Mucosa of rectum (tissue), 2 donors: ENCODE measurements around the gene LACTB.

Experiments
- H3K27ac ChIP-seq, 2 donors: one replicate each; pipeline ENCODE4 v1.7.0; 2013; ENCODE audit warnings: inconsistent platforms in 2 of 2, low read depth in 2 of 2, low read length in 2 of 2
- H3K27me3 ChIP-seq, 2 donors: one replicate each; pipeline ENCODE4 v1.7.0; 2013; ENCODE audit warnings: low read length in 2 of 2; ENCODE audit not compliant: control insufficient read depth in 2 of 2, insufficient read depth in 2 of 2
- H3K36me3 ChIP-seq, 2 donors: one replicate each; pipeline ENCODE4 v1.7.0; 2013; ENCODE audit warnings: low read length in 2 of 2; ENCODE audit not compliant: control insufficient read depth in 2 of 2, insufficient read depth in 2 of 2
- H3K4me1 ChIP-seq, 2 donors: one replicate each; pipeline ENCODE4 v1.7.0; 2013; ENCODE audit warnings: low read length in 2 of 2, mild to moderate bottlenecking in 1 of 2; ENCODE audit not compliant: control insufficient read depth in 2 of 2, insufficient read depth in 2 of 2
- H3K4me3 ChIP-seq, 2 donors: one replicate each; pipeline ENCODE4 v1.7.0; 2013; ENCODE audit warnings: low read length in 2 of 2
- H3K9ac ChIP-seq, 2 donors: one replicate each; pipeline ENCODE4 v1.7.0; 2013; ENCODE audit warnings: low read length in 2 of 2, low read depth in 1 of 2, mild to moderate bottlenecking in 1 of 2
- H3K9me3 ChIP-seq, 2 donors: one replicate each; pipeline ENCODE4 v1.7.0; 2013; ENCODE audit warnings: low read length in 2 of 2; ENCODE audit not compliant: control insufficient read depth in 2 of 2
- donor health status: healthy.
- donor health status: Normal muscosa, but diverticular disease.

LACTB gene

DNA sequence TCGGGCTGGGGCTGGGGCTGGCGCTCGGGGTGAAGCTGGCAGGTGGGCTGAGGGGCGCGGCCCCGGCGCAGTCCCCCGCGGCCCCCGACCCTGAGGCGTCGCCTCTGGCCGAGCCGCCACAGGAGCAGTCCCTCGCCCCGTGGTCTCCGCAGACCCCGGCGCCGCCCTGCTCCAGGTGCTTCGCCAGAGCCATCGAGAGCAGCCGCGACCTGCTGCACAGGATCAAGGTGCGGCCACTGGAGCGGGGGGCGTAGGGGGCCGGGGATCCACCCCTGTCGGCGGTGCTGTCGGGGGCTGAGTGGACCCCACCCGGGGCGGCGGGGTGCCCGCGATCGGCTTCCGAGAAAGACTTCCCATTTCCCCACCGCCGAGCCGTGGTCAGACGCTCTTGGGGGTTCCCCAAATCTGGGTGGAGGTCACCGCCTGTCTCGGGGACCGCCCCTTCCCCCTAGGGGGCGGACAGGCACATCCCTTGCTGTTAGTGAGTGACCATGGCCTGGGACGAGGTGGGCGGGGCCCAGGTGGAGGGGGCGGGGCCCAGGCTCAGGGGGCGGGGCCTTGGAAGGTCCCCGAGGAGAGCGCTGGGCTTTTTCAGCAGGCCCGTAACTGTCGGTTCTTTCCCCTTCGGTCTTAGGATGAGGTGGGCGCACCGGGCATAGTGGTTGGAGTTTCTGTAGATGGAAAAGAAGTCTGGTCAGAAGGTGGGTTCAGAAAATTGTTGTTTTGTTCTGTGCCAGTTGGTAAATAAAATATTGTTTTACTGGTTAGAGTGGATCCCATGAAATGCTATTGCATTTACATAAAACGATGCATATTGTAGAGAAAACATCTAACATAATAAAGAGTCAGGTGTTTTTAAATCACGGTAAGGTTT is 578 bp downstream of the LACTB start:
- Histone ChIP-seq H3K4me3 (peak overlapping the region; percentile 80 to 81), H3K4me1 (peaks cover 0 to 3% of the 10 kb centered on the region in 2 donors), H3K9ac (peak overlapping the region; percentile 60 to 89), H3K36me3 (peaks cover 0 to 4% of the 10 kb centered on the region in 2 donors), H3K27me3 (no peaks in the 10 kb centered on the region), H3K27ac (peak overlapping the region; percentile 92 to 93), H3K9me3 (no peaks in the 10 kb centered on the region)

DNA sequence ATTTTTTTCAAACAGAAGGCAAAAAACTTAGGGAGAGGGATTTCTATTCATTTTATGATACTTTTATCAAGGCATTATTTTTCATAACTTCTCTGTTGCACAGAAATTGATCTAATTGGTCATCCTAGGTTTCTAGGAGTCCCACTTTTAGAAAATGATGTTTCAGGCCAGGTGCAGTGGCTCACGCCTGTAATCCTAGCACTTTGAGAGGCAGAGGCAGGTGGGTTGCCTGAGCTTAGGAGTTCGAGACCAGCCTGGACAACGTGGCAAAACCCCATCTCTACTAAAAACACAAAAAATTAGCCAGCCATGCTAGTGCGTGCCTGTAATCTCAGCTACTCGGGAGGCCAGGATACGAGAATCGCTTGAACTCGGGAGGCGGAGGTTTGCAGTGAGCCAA is 2.8 kb downstream of the LACTB start:
- Histone ChIP-seq H3K9ac (no peak overlapping the region), H3K27ac (no peak overlapping the region), H3K9me3 (no peaks in the 10 kb centered on the region), H3K4me1 (peaks cover 0 to 3% of the 10 kb centered on the region in 2 donors), H3K27me3 (no peaks in the 10 kb centered on the region), H3K36me3 (peaks cover 4 to 12% of the 10 kb centered on the region in 2 donors), H3K4me3 (no peak overlapping the region)

DNA sequence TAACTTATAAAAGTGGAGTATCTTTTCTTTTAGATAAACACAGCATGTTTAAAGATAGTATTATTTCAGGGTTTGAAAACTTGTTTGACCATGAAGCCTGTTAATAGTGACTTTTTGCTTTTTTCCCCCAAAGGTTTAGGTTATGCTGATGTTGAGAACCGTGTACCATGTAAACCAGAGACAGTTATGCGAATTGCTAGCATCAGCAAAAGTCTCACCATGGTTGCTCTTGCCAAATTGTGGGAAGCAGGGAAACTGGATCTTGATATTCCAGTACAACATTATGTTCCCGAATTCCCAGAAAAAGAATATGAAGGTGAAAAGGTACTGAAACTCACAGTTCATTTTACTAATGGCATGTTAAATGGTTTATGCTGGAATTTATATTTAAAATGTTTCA is 5.1 kb downstream of the LACTB start:
- H3K9me3 ChIP-seq, result no peaks in the 10 kb centered on the region
- H3K27ac ChIP-seq, result no peak overlapping the region
- no peaks in the 10 kb centered on the region for H3K4me1 ChIP-seq
- H3K9ac ChIP-seq, result no peak overlapping the region
- no peaks in the 10 kb centered on the region for H3K27me3 ChIP-seq
- no peak overlapping the region for H3K4me3 ChIP-seq
- peaks cover 4 to 15% of the 10 kb centered on the region in 2 donors for H3K36me3 ChIP-seq

DNA sequence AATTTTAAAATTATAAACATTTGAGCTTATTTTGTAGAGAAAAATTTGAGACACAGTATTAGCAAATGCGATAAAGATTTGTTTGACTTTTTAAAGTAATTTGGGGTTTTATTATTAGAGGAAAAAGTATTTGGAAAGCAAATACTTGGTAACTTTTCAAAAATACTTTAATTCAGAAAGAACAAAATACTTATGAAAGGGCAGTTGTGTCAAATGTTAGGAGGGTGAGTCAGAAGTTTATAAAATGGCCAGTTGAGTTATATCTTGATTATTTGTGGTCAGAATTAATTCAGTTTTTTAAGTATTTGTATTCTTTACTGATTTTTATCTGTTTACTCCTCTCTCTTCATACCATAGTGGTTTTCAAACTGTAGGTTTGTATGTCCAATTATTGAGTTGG is 12.1 kb downstream of the LACTB start:
- H3K27ac ChIP-seq, result no peak overlapping the region
- H3K9me3 ChIP-seq, result no peaks in the 10 kb centered on the region
- no peaks in the 10 kb centered on the region for H3K27me3 ChIP-seq
- H3K36me3 ChIP-seq, result peaks cover 0 to 6% of the 10 kb centered on the region in 2 donors
- no peaks in the 10 kb centered on the region for H3K4me1 ChIP-seq
- H3K4me3 ChIP-seq, result no peak overlapping the region
- no peak overlapping the region for H3K9ac ChIP-seq

DNA sequence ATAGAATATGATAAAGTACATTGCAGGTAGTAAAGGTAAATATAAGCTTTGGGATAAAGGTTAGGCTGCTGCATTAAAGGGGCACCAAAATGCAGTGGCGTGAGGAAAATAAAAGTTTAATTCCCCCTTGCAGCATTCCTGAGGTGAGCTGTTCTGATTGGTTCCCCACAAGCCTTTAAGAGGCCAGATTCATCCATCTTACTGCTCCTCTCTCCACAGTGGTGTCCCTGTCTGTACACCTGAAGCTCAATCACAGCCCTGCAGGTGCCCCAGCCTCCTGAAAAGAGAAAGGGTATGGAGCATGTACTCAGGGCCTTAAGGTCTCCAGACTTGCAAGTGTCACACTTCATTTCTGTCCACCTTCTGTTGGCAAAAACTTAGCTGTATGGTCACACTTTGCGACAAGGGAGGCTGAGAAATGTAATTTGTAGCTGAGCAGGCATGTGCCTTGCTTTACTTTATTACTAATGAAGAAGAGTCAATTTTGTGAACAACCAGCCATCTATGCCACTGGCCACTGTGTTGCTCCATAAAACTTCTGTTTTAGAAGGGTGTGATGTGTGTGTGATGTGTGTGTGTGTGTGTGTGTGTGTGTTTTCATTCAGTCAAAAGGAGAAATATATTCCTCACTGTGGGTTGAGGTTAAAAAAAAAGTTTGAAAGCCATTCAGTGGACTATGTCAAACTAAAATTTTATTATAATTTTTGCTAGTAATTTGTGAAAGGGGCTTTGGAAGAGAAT is 12.8 kb downstream of the LACTB start:
- no peak overlapping the region for H3K4me3 ChIP-seq
- H3K36me3 ChIP-seq, result peaks cover 0 to 6% of the 10 kb centered on the region in 2 donors
- no peaks in the 10 kb centered on the region for H3K9me3 ChIP-seq
- no peaks in the 10 kb centered on the region for H3K27me3 ChIP-seq
- no peaks in the 10 kb centered on the region for H3K4me1 ChIP-seq
- H3K9ac ChIP-seq, result no peak overlapping the region
- no peak overlapping the region for H3K27ac ChIP-seq

DNA sequence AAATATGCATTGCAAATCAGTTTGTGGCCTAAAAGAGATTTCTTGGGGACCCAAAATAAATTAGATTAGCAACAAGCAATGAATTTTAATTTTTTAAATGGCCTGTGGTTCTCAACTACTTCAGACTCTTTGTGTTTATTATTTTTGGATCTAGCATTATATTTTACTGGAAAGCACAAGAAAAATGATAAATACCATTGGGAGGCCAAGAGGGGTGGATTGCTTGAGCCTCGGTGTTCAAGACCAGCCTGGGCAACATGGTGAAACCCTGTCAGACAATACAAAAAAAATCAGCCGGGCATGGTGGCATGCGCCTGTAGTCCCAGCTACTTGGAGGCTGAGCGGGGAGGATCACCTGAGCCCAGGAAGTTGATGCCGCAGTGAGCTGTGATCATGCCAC is 13.6 kb downstream of the LACTB start:
- Histone ChIP-seq H3K27ac (no peak overlapping the region), H3K4me1 (no peaks in the 10 kb centered on the region), H3K9me3 (no peaks in the 10 kb centered on the region), H3K4me3 (no peak overlapping the region), H3K27me3 (no peaks in the 10 kb centered on the region), H3K36me3 (peaks cover 0 to 6% of the 10 kb centered on the region in 2 donors), H3K9ac (no peak overlapping the region)

DNA sequence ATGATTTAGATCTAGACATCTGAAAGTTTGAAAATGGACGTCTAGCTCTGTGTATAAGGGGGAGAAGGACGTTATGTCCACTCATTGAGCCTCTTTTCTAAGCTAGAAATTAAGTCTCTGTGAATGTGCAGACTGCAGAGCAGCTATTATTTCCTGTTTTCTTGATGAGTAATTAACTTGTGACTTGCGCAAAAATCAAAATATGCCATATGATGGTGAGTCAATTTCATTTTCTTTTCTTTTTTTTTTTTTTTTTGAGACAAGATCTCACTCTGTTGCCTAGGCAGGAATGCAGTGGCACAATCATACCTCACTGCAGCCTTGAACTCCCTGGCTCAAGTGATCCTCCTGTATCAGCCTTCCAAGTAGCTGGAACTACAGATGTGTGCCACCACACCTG is 14.1 kb downstream of the LACTB start:
- Histone ChIP-seq H3K9me3 (no peaks in the 10 kb centered on the region), H3K9ac (no peak overlapping the region), H3K27ac (no peak overlapping the region), H3K36me3 (peaks cover 0 to 3% of the 10 kb centered on the region in 2 donors), H3K27me3 (no peaks in the 10 kb centered on the region), H3K4me1 (no peaks in the 10 kb centered on the region), H3K4me3 (no peak overlapping the region)

DNA sequence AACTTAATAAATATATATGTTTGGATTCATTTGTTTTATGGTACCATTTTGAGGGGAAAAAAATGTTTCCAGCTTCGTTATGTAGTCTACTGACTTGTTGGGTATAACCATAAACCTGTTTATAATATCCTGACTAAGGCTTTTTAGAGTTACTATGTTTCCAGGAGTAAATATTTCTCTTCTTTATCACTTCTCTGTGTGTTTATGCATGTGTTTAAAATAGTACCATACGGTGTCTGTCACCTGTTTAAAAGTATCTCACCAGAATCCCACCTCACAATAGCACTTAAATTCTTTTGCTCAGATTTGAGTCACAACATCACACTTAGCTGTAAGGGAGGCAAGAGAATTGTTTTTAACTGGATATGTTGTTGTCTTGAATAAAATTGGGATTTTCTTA is 15.1 kb downstream of the LACTB start:
- no peak overlapping the region for H3K27ac ChIP-seq

DNA sequence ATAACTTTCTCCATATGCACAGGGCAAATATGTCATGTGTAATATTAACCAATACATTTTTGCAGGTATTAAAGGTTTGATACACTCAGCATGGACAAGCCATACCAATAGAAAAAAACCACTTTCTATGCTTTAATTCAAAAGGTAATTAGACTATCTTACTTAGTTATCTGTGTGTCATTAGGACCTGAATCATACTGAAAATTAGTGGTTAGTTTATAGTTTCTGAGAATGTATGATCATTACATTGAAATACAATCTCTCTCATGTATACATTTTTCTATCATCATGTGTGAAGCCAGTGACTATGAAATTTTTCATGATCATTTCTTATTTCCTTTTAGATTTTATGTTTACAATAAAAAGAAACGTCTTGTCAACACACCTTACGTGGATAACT is 19.3 kb downstream of the LACTB start:
- no peaks in the 10 kb centered on the region for H3K4me1 ChIP-seq
- H3K9me3 ChIP-seq, result no peaks in the 10 kb centered on the region
- peaks cover 5 to 6% of the 10 kb centered on the region in 2 donors for H3K36me3 ChIP-seq
- H3K4me3 ChIP-seq, result no peak overlapping the region
- H3K9ac ChIP-seq, result no peak overlapping the region
- H3K27ac ChIP-seq, result no peak overlapping the region
- no peaks in the 10 kb centered on the region for H3K27me3 ChIP-seq

More for the DNA sequence above, 15.1 kb downstream of the LACTB start:
- Histone ChIP-seq H3K27me3 (no peaks in the 10 kb centered on the region), H3K4me3 (no peak overlapping the region), H3K9me3 (no peaks in the 10 kb centered on the region), H3K36me3 (peaks cover 0 to 7% of the 10 kb centered on the region in 2 donors), H3K9ac (no peak overlapping the region), H3K4me1 (no peaks in the 10 kb centered on the region)

DNA sequence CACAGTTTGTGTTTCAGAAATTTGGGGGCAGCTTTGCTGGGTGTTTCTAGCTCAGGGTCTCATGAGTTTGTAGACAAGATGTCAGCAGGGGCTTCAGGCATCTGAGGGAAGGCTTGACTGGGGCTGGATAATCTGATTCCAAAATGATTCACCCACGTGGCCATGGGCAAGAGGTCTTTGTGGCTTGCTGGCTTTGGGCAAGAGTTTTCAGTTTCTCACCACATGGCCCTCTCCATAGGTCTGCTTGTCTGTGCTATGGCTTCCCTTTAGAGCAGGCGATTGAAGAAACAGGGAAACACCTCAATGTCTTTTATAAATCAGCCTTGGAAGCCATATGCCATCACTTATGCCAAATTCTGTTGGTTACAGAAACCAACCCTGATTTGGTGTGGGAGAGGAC is 23.8 kb downstream of the LACTB start:
- no peak overlapping the region for H3K4me3 ChIP-seq
- H3K27me3 ChIP-seq, result no peaks in the 10 kb centered on the region
- no peaks in the 10 kb centered on the region for H3K4me1 ChIP-seq
- peaks cover 8 to 19% of the 10 kb centered on the region in 2 donors for H3K36me3 ChIP-seq
- no peak overlapping the region for H3K27ac ChIP-seq
- no peaks in the 10 kb centered on the region for H3K9me3 ChIP-seq
- H3K9ac ChIP-seq, result no peak overlapping the region
